Measurements from ENCODE around the gene ARHGAP8. TPM values are rescaled to one million over a fixed set of nuclear protein-coding genes. Genes with fewer than 3 reads are reported as not detected.

Gene ARHGAP8
- polyA plus RNA-seq, 3 donors: 0.03 TPM; not detected in 2

DNA sequence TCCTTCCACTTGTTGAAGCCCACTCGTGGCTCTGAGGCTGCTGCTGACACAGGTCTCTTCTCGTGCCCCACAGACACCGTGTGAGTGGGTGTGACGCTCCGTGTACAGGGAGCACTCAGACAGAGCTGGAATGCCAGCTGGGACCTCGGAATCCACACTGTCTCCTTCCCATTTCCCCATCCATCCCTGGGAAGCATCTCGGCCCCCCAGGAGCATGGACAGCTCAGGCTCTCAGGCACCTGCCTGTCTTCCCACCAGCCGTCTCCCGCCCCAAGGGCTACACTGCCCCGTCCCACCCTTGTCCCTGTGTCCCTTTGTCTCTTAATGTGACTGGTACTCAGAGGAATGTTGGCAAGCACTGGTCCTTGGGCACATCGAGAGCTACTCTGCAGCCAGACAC is 63.8 kb downstream of the ARHGAP8 start:
- peaks cover 0 to 5% (median 0%) of the 10 kb centered on the region in 7 donors for H3K9me3 Mint-ChIP-seq
- Histone ChIP-seq H3K36me3 (replicated peaks in 1 of 2; ENCODE audit: control insufficient read depth in 1 of 2, insufficient read depth in 2 of 2, low read length in 2 of 2) (no peaks in the 10 kb centered on the region), H3K4me2 (replicated peaks; ENCODE audit: extremely low read depth, low read length, poor library complexity, severe bottlenecking) (no peak overlapping the region), H3K27me3 (ENCODE audit: control insufficient read depth in 2 of 2, insufficient read depth in 2 of 2, low read length in 2 of 2) (no peaks in the 10 kb centered on the region), H3K27ac (ENCODE audit: low read depth in 1 of 2, low read length in 2 of 2) (no peak overlapping the region), H3K9ac (ENCODE audit: insufficient read depth, low read length, poor library complexity, severe bottlenecking) (no peak overlapping the region), H3K9me3 (replicated peaks in 1 of 2; ENCODE audit: control insufficient read depth in 1 of 2, insufficient read depth in 1 of 2, low read length in 2 of 2) (no peaks in the 10 kb centered on the region), H3K4me1 (ENCODE audit: control insufficient read depth in 1 of 2, insufficient read depth in 2 of 2, low read length in 2 of 2) (no peaks in the 10 kb centered on the region), H3K79me2 (ENCODE audit: insufficient read depth, low read length) (no peaks in the 10 kb centered on the region), H2AFZ (ENCODE audit: insufficient read depth, low read depth, low read length, poor library complexity, severe bottlenecking) (no peak overlapping the region), H3K4me3 (replicated peaks in 1 of 3; ENCODE audit: low read depth in 2 of 3, low read length in 3 of 3) (no peak overlapping the region), H4K20me1 (ENCODE audit: insufficient read depth, low read length) (no peaks in the 10 kb centered on the region)
- intact Hi-C loops (cut with micrococcal nuclease): no loop called here
- no peaks in the 10 kb centered on the region for H3K4me1 Mint-ChIP-seq
- DNase-seq: no peak
- H3K4me3 Mint-ChIP-seq: no peak overlapping the region
- 83% methylated on average over 6 of the region's 11 CpGs for WGBS (ENCODE audit: insufficient coverage)
- no peak overlapping the region for H3K27ac Mint-ChIP-seq
- H3K36me3 Mint-ChIP-seq: no peaks in the 10 kb centered on the region
- H3K27me3 Mint-ChIP-seq (ENCODE audit: low read depth in 3 of 3): peaks cover 0 to 8% (median 8%) of the 10 kb centered on the region in 3 donors
- TF ChIP-seq, protein P1, sequence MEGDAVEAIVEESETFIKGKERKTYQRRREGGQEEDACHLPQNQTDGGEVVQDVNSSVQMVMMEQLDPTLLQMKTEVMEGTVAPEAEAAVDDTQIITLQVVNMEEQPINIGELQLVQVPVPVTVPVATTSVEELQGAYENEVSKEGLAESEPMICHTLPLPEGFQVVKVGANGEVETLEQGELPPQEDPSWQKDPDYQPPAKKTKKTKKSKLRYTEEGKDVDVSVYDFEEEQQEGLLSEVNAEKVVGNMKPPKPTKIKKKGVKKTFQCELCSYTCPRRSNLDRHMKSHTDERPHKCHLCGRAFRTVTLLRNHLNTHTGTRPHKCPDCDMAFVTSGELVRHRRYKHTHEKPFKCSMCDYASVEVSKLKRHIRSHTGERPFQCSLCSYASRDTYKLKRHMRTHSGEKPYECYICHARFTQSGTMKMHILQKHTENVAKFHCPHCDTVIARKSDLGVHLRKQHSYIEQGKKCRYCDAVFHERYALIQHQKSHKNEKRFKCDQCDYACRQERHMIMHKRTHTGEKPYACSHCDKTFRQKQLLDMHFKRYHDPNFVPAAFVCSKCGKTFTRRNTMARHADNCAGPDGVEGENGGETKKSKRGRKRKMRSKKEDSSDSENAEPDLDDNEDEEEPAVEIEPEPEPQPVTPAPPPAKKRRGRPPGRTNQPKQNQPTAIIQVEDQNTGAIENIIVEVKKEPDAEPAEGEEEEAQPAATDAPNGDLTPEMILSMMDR (IDR thresholded peaks at IDR 0.05): no peak

DNA sequence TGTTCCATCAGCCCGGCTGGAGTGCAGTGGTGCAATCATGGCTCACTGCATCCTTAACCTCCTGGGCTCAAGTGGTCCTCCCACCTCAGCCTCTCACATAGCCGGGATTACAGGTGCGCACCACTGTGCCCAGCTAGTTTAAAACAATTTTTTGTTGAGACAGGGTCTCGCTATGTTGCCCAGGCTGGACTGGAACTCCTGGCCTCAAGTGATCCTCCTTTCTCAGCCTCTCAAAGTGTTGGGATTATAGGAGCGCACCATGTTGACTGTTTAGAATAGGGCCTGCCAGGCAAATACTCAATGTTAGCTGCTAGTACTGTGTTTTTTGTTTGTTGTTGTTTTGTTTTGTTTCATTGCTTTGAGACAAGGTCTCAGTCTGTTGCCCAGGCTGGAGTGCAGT is 66.4 kb downstream of the ARHGAP8 start:
- Mint-ChIP-seq H3K36me3 (no peaks in the 10 kb centered on the region), H3K4me1 (no peaks in the 10 kb centered on the region), H3K4me3 (no peak overlapping the region), H3K27ac (no peak overlapping the region), H3K9me3 (no peaks in the 10 kb centered on the region), H3K27me3 (ENCODE audit: low read depth in 3 of 3) (peaks cover 0 to 6% (median 5%) of the 10 kb centered on the region in 3 donors)
- no peak overlapping the region for H3K4me2 ChIP-seq (replicated peaks; ENCODE audit: extremely low read depth, low read length, poor library complexity, severe bottlenecking)
- H3K27me3 ChIP-seq (ENCODE audit: control insufficient read depth in 2 of 2, insufficient read depth in 2 of 2, low read length in 2 of 2): no peaks in the 10 kb centered on the region
- intact Hi-C loops (cut with micrococcal nuclease): no loop called here
- H3K79me2 ChIP-seq (ENCODE audit: insufficient read depth, low read length): no peaks in the 10 kb centered on the region
- no peak overlapping the region for H3K9ac ChIP-seq (ENCODE audit: insufficient read depth, low read length, poor library complexity, severe bottlenecking)
- no peak overlapping the region for H3K27ac ChIP-seq (ENCODE audit: low read depth in 1 of 2, low read length in 2 of 2)
- H3K36me3 ChIP-seq (replicated peaks in 1 of 2; ENCODE audit: control insufficient read depth in 1 of 2, insufficient read depth in 2 of 2, low read length in 2 of 2): no peaks in the 10 kb centered on the region
- no peaks in the 10 kb centered on the region for H3K4me1 ChIP-seq (ENCODE audit: control insufficient read depth in 1 of 2, insufficient read depth in 2 of 2, low read length in 2 of 2)
- H2AFZ ChIP-seq (ENCODE audit: insufficient read depth, low read depth, low read length, poor library complexity, severe bottlenecking): no peak overlapping the region
- TF ChIP-seq, protein P1 (IDR thresholded peaks at IDR 0.05): no peak
- H4K20me1 ChIP-seq (ENCODE audit: insufficient read depth, low read length): no peaks in the 10 kb centered on the region
- H3K9me3 ChIP-seq (replicated peaks in 1 of 2; ENCODE audit: control insufficient read depth in 1 of 2, insufficient read depth in 1 of 2, low read length in 2 of 2): no peaks in the 10 kb centered on the region
- no peak overlapping the region for H3K4me3 ChIP-seq (replicated peaks in 1 of 3; ENCODE audit: low read depth in 2 of 3, low read length in 3 of 3)
- DNase-seq: no peak
- 100% methylated on average over 1 of the region's 5 CpGs for WGBS (ENCODE audit: insufficient coverage)

All from CD14-positive monocyte (primary cell).